Jurkat, Clone E6-1 (cell line): Measurements from ENCODE around the gene SENP6.
"Not testable (repeated sequence)": the region's sequence is repeated elsewhere in the genome, so short reads cannot be mapped to it uniquely, and the experiment has no call there.

Source experiments
- DNase-seq: peaks from one replicate; pipeline ENCODE4 v3.0.0-alpha.2; 2011; ENCODE audit warnings: low read depth, low spot score
- H3K4me3 ChIP-seq: 2 replicates; pipeline ENCODE4 v1.5.1; 2011; ENCODE audit warnings: mild to moderate bottlenecking, low read length, control low read depth, moderate library complexity

The SENP6 gene

GRCh38 chr6:75604294-75604693 is 2.6 kb downstream of the SENP6 start:
- H3K4me3 ChIP-seq = no peak overlapping the region
- no peak for DNase-seq

GRCh38 chr6:75605635-75606034 is 4.0 kb downstream of the SENP6 start:
- no peak for DNase-seq
- H3K4me3 ChIP-seq = no peak overlapping the region

- no peak for DNase-seq
- H3K4me3 ChIP-seq = no peak overlapping the region
Measured at GRCh38 chr6:75608304-75608703, 6.6 kb downstream of the SENP6 start.

- H3K4me3 ChIP-seq = no peak overlapping the region
- no peak for DNase-seq
Measured at GRCh38 chr6:75608956-75609533, 7.4 kb downstream of the SENP6 start.

GRCh38 chr6:75609639-75610590 is 8.2 kb downstream of the SENP6 start:
- no peak overlapping the region for H3K4me3 ChIP-seq
- no peak for DNase-seq

- H3K4me3 ChIP-seq = no peak overlapping the region
- no peak for DNase-seq
Measured at GRCh38 chr6:75611011-75611701, 9.5 kb downstream of the SENP6 start.

- DNase-seq = no peak
- H3K4me3 ChIP-seq = no peak overlapping the region
Measured at GRCh38 chr6:75611702-75612375, 10.2 kb downstream of the SENP6 start.

- no peak for DNase-seq
- no peak overlapping the region for H3K4me3 ChIP-seq
Measured at GRCh38 chr6:75612434-75612833, 10.8 kb downstream of the SENP6 start.

GRCh38 chr6:75613056-75613501 is 11.4 kb downstream of the SENP6 start:
- no peak overlapping the region for H3K4me3 ChIP-seq
- DNase-seq = no peak

- no peak for DNase-seq
Measured at GRCh38 chr6:75618437-75618836, 16.8 kb downstream of the SENP6 start.

GRCh38 chr6:75619230-75619899 is 17.7 kb downstream of the SENP6 start:
- no peak overlapping the region for H3K4me3 ChIP-seq
- no peak for DNase-seq

More at GRCh38 chr6:75618437-75618836, 16.8 kb downstream of the SENP6 start:
- no peak overlapping the region for H3K4me3 ChIP-seq

- no peak overlapping the region for H3K4me3 ChIP-seq
- DNase-seq = no peak
Measured at GRCh38 chr6:75620381-75621304, 19.0 kb downstream of the SENP6 start.

- no peak overlapping the region for H3K4me3 ChIP-seq
- no peak for DNase-seq
Measured at GRCh38 chr6:75621846-75622245, 20.2 kb downstream of the SENP6 start.

GRCh38 chr6:75623491-75623890 is 21.8 kb downstream of the SENP6 start:
- H3K4me3 ChIP-seq = no peak overlapping the region
- DNase-seq = no peak

GRCh38 chr6:75624335-75624734 is 22.7 kb downstream of the SENP6 start:
- no peak overlapping the region for H3K4me3 ChIP-seq

GRCh38 chr6:75624988-75625387 is 23.3 kb downstream of the SENP6 start:
- no peak for DNase-seq

More at GRCh38 chr6:75624335-75624734, 22.7 kb downstream of the SENP6 start:
- no peak for DNase-seq

GRCh38 chr6:75626561-75626960 is 24.9 kb downstream of the SENP6 start:
- no peak overlapping the region for H3K4me3 ChIP-seq
- no peak for DNase-seq

More at GRCh38 chr6:75624988-75625387, 23.3 kb downstream of the SENP6 start:
- no peak overlapping the region for H3K4me3 ChIP-seq

GRCh38 chr6:75627708-75628107 is 26.0 kb downstream of the SENP6 start:
- H3K4me3 ChIP-seq, DNase-seq: not testable (repeated sequence)
